Measurements from ENCODE around the gene PKP4.

The PKP4 gene

GRCh38 chr2:158730621-158731140 lies 273.9 kb downstream of the PKP4 start:
- DNase-seq (ENCODE audit: low read depth in 3 of 3, low spot score in 1 of 3) = no peak

GRCh38 chr2:158731386-158731785 lies 274.6 kb downstream of the PKP4 start:
- no peak for DNase-seq (ENCODE audit: low read depth in 3 of 3, low spot score in 1 of 3)

Data from stimulated activated CD4-positive, alpha-beta T cell treated with anti-CD3 and anti-CD28 coated beads, TNF-alpha, amount 100 ng/mL, for 1 hour (primary cell).